Prostate gland (tissue), 2 donors: ENCODE results near the gene ADGRG7. TPM values are rescaled to one million over a fixed set of nuclear protein-coding genes. Genes with fewer than 3 reads are reported as not detected.

Experiments
- DNase-seq: peaks from one replicate; pipeline ENCODE4 v3.0.0-alpha.2; 2019; ENCODE audit warnings: low spot score
- H3K27ac ChIP-seq, 2 donors: fragments of 200-600 bp; sonication (generic); 2 replicates each; pipeline ENCODE4 v1.5.1; 2017 to 2019
- H3K27me3 ChIP-seq: fragments of 200-600 bp; sonication (generic); replicated peaks from 2 replicates; pipeline ENCODE4 v1.5.1; 2019; ENCODE audit not compliant: insufficient read depth
- H3K36me3 ChIP-seq, 2 donors: fragments of 200-600 bp; sonication (generic); 1 replicate in 1 of 2; 2 replicates in 1 of 2; pipeline versions ENCODE4 v1.5.1 to v1.8.1; 2017 to 2019
- H3K4me1 ChIP-seq: fragments of 200-600 bp; sonication (generic); replicated peaks from 2 replicates; pipeline ENCODE4 v1.5.1; 2019
- H3K4me3 ChIP-seq, 2 donors: fragments of 200-600 bp; sonication (generic); 2 replicates each; pipeline ENCODE4 v1.5.1; 2017 to 2019
- H3K9me3 ChIP-seq: fragments of 200-600 bp; sonication (generic); 2 replicates; pipeline ENCODE4 v1.5.1; 2017
- CTCF ChIP-seq, 4 experiments: fragments of 200-600 bp in 2 of 4; fragments of 450-650 bp in 2 of 4; sonication (generic) in 2 of 4; IDR thresholded peaks; 1 replicate in 3 of 4; 2 replicates in 1 of 4; pipeline ENCODE4 v1.5.1; 2016 to 2019; ENCODE audit warnings: antibody characterized with exemption in 4 of 4, mild to moderate bottlenecking in 2 of 4, moderate library complexity in 2 of 4
- POLR2A ChIP-seq: fragments of 450-650 bp; IDR thresholded peaks from one replicate; pipeline ENCODE4 v1.6.1; 2016; ENCODE audit warnings: antibody characterized with exemption, mild to moderate bottlenecking
- POLR2AphosphoS5 ChIP-seq: sonication (generic); formaldehyde crosslinking; IDR thresholded peaks from one replicate; pipeline ENCODE4 v1.6.1; 2017; ENCODE audit warnings: antibody characterized with exemption
- WGBS: methylation state at CpG from one replicate; pipeline ENCODE4 v1.1.5; 2018; 5-methylcytosine and 5-hydroxymethylcytosine counted together
- intact Hi-C: fragments of 100-400 bp; cut with DNase I; formaldehyde crosslinking; loops from one replicate; pipeline ENCODE4 v1.14.2; 2022
- total RNA-seq, 2 donors: library from RNA; depleted of rRNA; stranded (reverse); fragments of >200 nt; gene quantifications; one replicate each; pipeline ENCODE4 v1.1.0, GENCODE V29; 2016

The ADGRG7 gene
- total RNA-seq, 2 donors from 2014 or later = 0.68 TPM; not detected in 1

- no peaks in the 10 kb centered on the region for H3K27me3 ChIP-seq
- H3K4me1 ChIP-seq = no peaks in the 10 kb centered on the region
- no peak overlapping the region for H3K27ac ChIP-seq
- no peak for TF ChIP-seq POLR2AphosphoS5
- no peak for TF ChIP-seq POLR2A
- TF ChIP-seq CTCF (IDR thresholded peaks at IDR 0.05) = no peak
- WGBS = 94% methylated on average over 1 of the region's 1 CpG
- intact Hi-C loops = no loop called here
- H3K9me3 ChIP-seq = no peaks in the 10 kb centered on the region
- DNase-seq = no peak
- no peak overlapping the region for H3K4me3 ChIP-seq
- H3K36me3 ChIP-seq = no peaks in the 10 kb centered on the region
These were observed 72.1 kb downstream of the ADGRG7 start for GRCh38 chr3:100681496-100681895.

- H3K27me3 ChIP-seq = no peaks in the 10 kb centered on the region
- no peak overlapping the region for H3K27ac ChIP-seq
- no peak overlapping the region for H3K4me3 ChIP-seq
- intact Hi-C loops = no loop called here
- no peaks in the 10 kb centered on the region for H3K36me3 ChIP-seq
- no peak for TF ChIP-seq POLR2AphosphoS5
- no peak for TF ChIP-seq CTCF (IDR thresholded peaks at IDR 0.05)
- TF ChIP-seq POLR2A = no peak
- H3K4me1 ChIP-seq = no peaks in the 10 kb centered on the region
- no peaks in the 10 kb centered on the region for H3K9me3 ChIP-seq
- DNase-seq = no peak
- WGBS = 72% methylated on average over 41 of the region's 41 CpGs
These were observed 72.9 kb downstream of the ADGRG7 start for GRCh38 chr3:100682056-100682853.

- no peaks in the 10 kb centered on the region for H3K27me3 ChIP-seq
- H3K4me3 ChIP-seq = no peak overlapping the region
- TF ChIP-seq CTCF (IDR thresholded peaks at IDR 0.05) (no peak), POLR2A (no peak), POLR2AphosphoS5 (no peak)
- no peaks in the 10 kb centered on the region for H3K36me3 ChIP-seq
- intact Hi-C loops = no loop called here
- no peak overlapping the region for H3K27ac ChIP-seq
- H3K9me3 ChIP-seq = no peaks in the 10 kb centered on the region
- no peaks in the 10 kb centered on the region for H3K4me1 ChIP-seq
- no peak for DNase-seq
- WGBS = 65% methylated on average over 18 of the region's 18 CpGs
These were observed 73.7 kb downstream of the ADGRG7 start for GRCh38 chr3:100682854-100683760.

GRCh38 chr3:100693225-100693624, 83.8 kb downstream of the ADGRG7 start:
- Histone ChIP-seq H3K36me3 (no peaks in the 10 kb centered on the region), H3K4me1 (no peaks in the 10 kb centered on the region), H3K27me3 (no peaks in the 10 kb centered on the region), H3K9me3 (no peaks in the 10 kb centered on the region), H3K4me3 (no peak overlapping the region), H3K27ac (no peak overlapping the region)
- TF ChIP-seq CTCF (IDR thresholded peaks at IDR 0.05) (no peak), POLR2AphosphoS5 (no peak), POLR2A (no peak)
- no peak for DNase-seq
- intact Hi-C loops = no loop called here
